H1 (cell line): Measurements from ENCODE around the gene CAD. TPM values are rescaled to one million over a fixed set of nuclear protein-coding genes. Genes with fewer than 3 reads are reported as not detected.
A peak's percentile ranks its signal among the peaks of the same experiment; 100 is the strongest.

Source experiments
- CTCF ChIA-PET: fragments of 300-600 bp; sonication (Branson Sonifier 250); formaldehyde crosslinking; loops from one replicate; lab custom pipeline; 2021; ENCODE audit not compliant: partially characterized antibody; lab: Charles Lee
- POLR2A ChIA-PET: fragments of 300-600 bp; sonication (Branson Sonifier 250); formaldehyde crosslinking; loops from one replicate; lab custom pipeline; 2021; ENCODE audit warnings: inconsistent platforms; ENCODE audit not compliant: partially characterized antibody; lab: Charles Lee
- DNase-seq, 2 experiments: peaks; one replicate each; pipeline versions ENCODE4 v3.0.0 to v3.0.0-alpha.2; 2010 to 2022; ENCODE audit warnings: low spot score in 2 of 2, low read depth in 1 of 2, mixed read lengths in 1 of 2
- FAIRE-seq: peaks from 2 replicates; lab custom pipeline; 2011; peaks lifted over from hg19 to GRCh38; lab: Jason Lieb, UNC
- H2AFZ ChIP-seq: 2 replicates; pipeline ENCODE4 v1.8.1; 2012; ENCODE audit warnings: low read length, inconsistent platforms
- H2AK5ac ChIP-seq: 2 replicates; pipeline ENCODE4 v1.6.1; 2013; ENCODE audit warnings: low read depth, low read length
- H2BK120ac ChIP-seq: replicated peaks from 2 replicates; pipeline ENCODE3; 2013; ENCODE audit warnings: low read depth, low read length, inconsistent platforms
- H2BK12ac ChIP-seq: 2 replicates; pipeline ENCODE4 v1.6.1; 2013; ENCODE audit warnings: low read depth, low read length
- H2BK15ac ChIP-seq: 2 replicates; pipeline ENCODE4 v1.6.1; 2013; ENCODE audit warnings: low read length
- H2BK20ac ChIP-seq: 2 replicates; pipeline ENCODE4 v1.6.1; 2013; ENCODE audit warnings: low read length
- H2BK5ac ChIP-seq: 2 replicates; pipeline ENCODE4 v1.6.1; 2013; ENCODE audit warnings: low read depth, low read length
- H3K14ac ChIP-seq: 2 replicates; pipeline ENCODE4 v1.6.1; 2013; ENCODE audit warnings: inconsistent platforms; ENCODE audit not compliant: insufficient read length
- H3K18ac ChIP-seq: 2 replicates; pipeline ENCODE4 v1.6.1; 2013; ENCODE audit warnings: low read length; ENCODE audit errors: extremely low read depth
- H3K23ac ChIP-seq: 2 replicates; pipeline ENCODE4 v1.6.1; 2013; ENCODE audit warnings: inconsistent platforms; ENCODE audit not compliant: insufficient read length
- H3K23me2 ChIP-seq: 2 replicates; pipeline ENCODE4 v1.6.1; 2013; ENCODE audit warnings: low read depth, low read length
- H3K27ac ChIP-seq: 2 replicates; pipeline ENCODE4 v1.6.1; 2011; ENCODE audit warnings: low read depth, low read length, inconsistent platforms
- H3K27me3 ChIP-seq, 4 experiments: replicated peaks in 1 of 4; 1 replicate in 1 of 4; 2 replicates in 3 of 4; pipeline versions ENCODE4 v1.6.1 to v1.8.1; 2011 to 2013; ENCODE audit warnings: low read length in 3 of 4, mild to moderate bottlenecking in 3 of 4, inconsistent platforms in 2 of 4, mixed read lengths in 2 of 4, moderate library complexity in 1 of 4; ENCODE audit not compliant: control insufficient read depth in 3 of 4, insufficient read depth in 3 of 4; ENCODE audit errors: extremely low read depth in 1 of 4
- H3K36me3 ChIP-seq, 4 experiments: 2 replicates each; pipeline versions ENCODE4 v1.6.1 to v1.8.1; 2011 to 2013; ENCODE audit warnings: mild to moderate bottlenecking in 4 of 4, low read length in 3 of 4, moderate library complexity in 2 of 4, control low read depth in 1 of 4, inconsistent platforms in 1 of 4; ENCODE audit not compliant: insufficient read depth in 4 of 4, control insufficient read depth in 2 of 4
- H3K4ac ChIP-seq: replicated peaks from 2 replicates; pipeline ENCODE3; 2013; ENCODE audit warnings: low read length, low read depth, mixed read lengths, inconsistent platforms; ENCODE audit not compliant: insufficient read length
- H3K4me1 ChIP-seq, 4 experiments: replicated peaks in 1 of 4; 1 replicate in 1 of 4; 2 replicates in 3 of 4; pipeline versions ENCODE4 v1.6.1 to v1.8.1; 2011 to 2013; ENCODE audit warnings: low read length in 3 of 4, inconsistent platforms in 2 of 4, mixed read lengths in 1 of 4; ENCODE audit not compliant: insufficient read depth in 4 of 4, control insufficient read depth in 3 of 4
- H3K4me2 ChIP-seq, 2 experiments: 2 replicates each; pipeline versions ENCODE4 v1.6.1 to v1.8.1; 2011 to 2013; ENCODE audit warnings: low read depth in 2 of 2, low read length in 2 of 2, control low read depth in 1 of 2, inconsistent platforms in 1 of 2, mild to moderate bottlenecking in 1 of 2; ENCODE audit not compliant: insufficient read depth in 1 of 2
- H3K4me3 ChIP-seq, 4 experiments: fragments of 200-600, 300-600 bp in 1 of 4; sonication (generic), shearing (Covaris generic), sonication (Bioruptor Twin) in 1 of 4; 2 replicates each; pipeline versions ENCODE4 v1.5.1 to v1.8.1; 2011 to 2016; ENCODE audit warnings: low read length in 4 of 4, low read depth in 3 of 4, control low read depth in 2 of 4, inconsistent platforms in 2 of 4, mild to moderate bottlenecking in 2 of 4, mixed read lengths in 1 of 4, moderate library complexity in 1 of 4; ENCODE audit not compliant: insufficient read depth in 2 of 4; ENCODE audit errors: extremely low read depth in 1 of 4
- H3K56ac ChIP-seq: replicated peaks from 2 replicates; pipeline ENCODE3; 2013; ENCODE audit warnings: low read depth, mild to moderate bottlenecking, mixed read lengths, low read length, inconsistent platforms; ENCODE audit not compliant: insufficient read length
- H3K79me1 ChIP-seq: 2 replicates; pipeline ENCODE4 v1.6.1; 2013; ENCODE audit warnings: low read depth, low read length, control low read depth
- H3K79me2 ChIP-seq, 2 experiments: 2 replicates each; pipeline versions ENCODE4 v1.6.1 to v1.8.1; 2012 to 2013; ENCODE audit warnings: low read length in 2 of 2, mild to moderate bottlenecking in 2 of 2, inconsistent platforms in 1 of 2; ENCODE audit not compliant: insufficient read depth in 2 of 2, control insufficient read depth in 1 of 2
- H3K9ac ChIP-seq, 4 experiments: replicated peaks in 1 of 4; 1 replicate in 1 of 4; 2 replicates in 3 of 4; pipeline versions ENCODE4 v1.6.1 to v1.8.1; 2011 to 2013; ENCODE audit warnings: low read depth in 3 of 4, low read length in 3 of 4, control low read depth in 2 of 4, mild to moderate bottlenecking in 2 of 4, moderate library complexity in 2 of 4, inconsistent platforms in 1 of 4; ENCODE audit errors: extremely low read depth in 1 of 4
- H3K9me3 ChIP-seq, 2 experiments: 2 replicates each; pipeline versions ENCODE4 v1.6.1 to v1.8.1; 2012 to 2013; ENCODE audit warnings: mild to moderate bottlenecking in 2 of 2, moderate library complexity in 2 of 2, control low read depth in 1 of 2, inconsistent platforms in 1 of 2, low read depth in 1 of 2, low read length in 1 of 2, mixed read lengths in 1 of 2; ENCODE audit not compliant: insufficient read depth in 2 of 2
- H4K20me1 ChIP-seq, 2 experiments: replicated peaks in 1 of 2; 2 replicates each; pipeline versions ENCODE3 to v1.8.1; 2011 to 2013; ENCODE audit warnings: inconsistent platforms in 2 of 2, low read length in 2 of 2, mild to moderate bottlenecking in 1 of 2; ENCODE audit not compliant: insufficient read depth in 2 of 2, control insufficient read depth in 1 of 2
- H4K5ac ChIP-seq: 2 replicates; pipeline ENCODE4 v1.6.1; 2013; ENCODE audit warnings: low read length, low read depth, mixed read lengths, inconsistent platforms; ENCODE audit not compliant: insufficient read length
- H4K8ac ChIP-seq: 2 replicates; pipeline ENCODE4 v1.8.0; 2013; ENCODE audit warnings: mild to moderate bottlenecking, moderate library complexity, low read length, inconsistent platforms; ENCODE audit not compliant: insufficient read depth; ENCODE audit errors: extremely low read depth
- H4K91ac ChIP-seq: replicated peaks from 2 replicates; pipeline ENCODE3; 2013; ENCODE audit warnings: low read length, mixed read lengths, inconsistent platforms; ENCODE audit not compliant: insufficient read length
- FOSL1 ChIP-seq: IDR thresholded peaks from 2 replicates; pipeline ENCODE4 v1.6.1; 2011; ENCODE audit warnings: mild to moderate bottlenecking, low read depth, low read length, moderate library complexity; ENCODE audit not compliant: insufficient read depth
- WGBS, 2 experiments: shearing (Covaris generic) in 1 of 2; methylation state at CpG; one replicate each; pipeline versions ENCODE4 v1.1.6 to v1.1.7; 2013 to 2015; ENCODE audit warnings: low lambda C conversion rate in 2 of 2, mixed read lengths in 2 of 2, inconsistent platforms in 1 of 2, low coverage in 1 of 2, missing lambda C conversion rate in 1 of 2; ENCODE audit not compliant: insufficient replicate concordance in 2 of 2, insufficient coverage in 1 of 2, insufficient read length in 1 of 2; ENCODE audit errors: extremely low coverage in 1 of 2, missing lambda C conversion rate in 1 of 2; 5-methylcytosine and 5-hydroxymethylcytosine counted together
- polyA plus RNA-seq, 7 experiments: library from polyadenylated mRNA; depleted of rRNA in 3 of 7; stranded (reverse) in 5 of 7; unstranded in 2 of 7; fragments of >200 nt in 5 of 7; fragments of 200-250 nt in 2 of 7; gene quantifications; 1 replicate in 5 of 7; 2 replicates in 1 of 7; 4 replicates in 1 of 7; pipeline versions ENCODE4 v1.2.1 to v1.2.3, GENCODE V29; 2011 to 2013; ENCODE audit warnings: missing spikeins in 2 of 7, mixed read lengths in 2 of 7
- total RNA-seq: library from RNA; stranded (reverse); fragmentation: NEBNext Ultra II Directional; extraction: Animal tissue kit (Norgen Biotek cat#: 25700); gene quantifications from 2 replicates; pipeline ENCODE4 v1.2.1, GENCODE V29; 2021
- TF ChIP-seq, protein P1 (sequence below), 3 experiments: IDR thresholded peaks; 1 replicate in 2 of 3; 2 replicates in 1 of 3; pipeline versions ENCODE4 v1.5.1 to v1.6.1; 2011; ENCODE audit warnings: low read length in 3 of 3, mild to moderate bottlenecking in 3 of 3, inconsistent platforms in 2 of 3, low read depth in 1 of 3, moderate library complexity in 1 of 3; ENCODE audit not compliant: insufficient read depth in 1 of 3; ENCODE audit errors: control extremely low read depth in 1 of 3

The CAD gene
- total and polyA plus RNA-seq, 2 of the 8 experiments (the other 6 are each of a cell fraction or from before 2014, with no cell fraction given) = 130 to 146 TPM

DNA sequence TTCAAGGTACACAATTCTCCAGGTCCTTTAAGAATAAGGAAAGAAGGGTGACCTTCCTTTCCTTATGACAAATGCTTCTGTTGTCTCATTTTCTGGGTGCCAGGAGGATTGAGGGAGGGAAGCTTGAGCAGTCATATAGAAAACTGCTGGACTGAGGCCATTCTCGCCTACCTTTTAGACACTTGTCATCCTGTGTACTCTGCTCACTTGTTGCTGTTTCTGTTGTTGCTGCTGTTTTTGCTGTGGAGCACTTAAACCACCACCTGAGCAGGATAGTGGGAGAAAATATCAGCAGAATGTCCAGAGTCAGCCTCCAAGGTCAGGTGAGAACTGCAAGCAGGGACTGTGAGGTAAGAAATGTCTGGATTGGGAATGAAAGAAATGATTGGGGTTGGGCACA, 60.8 kb downstream of the CAD start:
- no peaks in the 10 kb centered on the region for H4K20me1 ChIP-seq
- no peak overlapping the region for H3K4me2 ChIP-seq
- no peak overlapping the region for H3K18ac ChIP-seq
- H3K9ac ChIP-seq = peak overlapping the region in 1 of 4 experiments; percentile 6; a peak in 1 of 7 replicates
- no peak for DNase-seq
- no peak overlapping the region for H3K14ac ChIP-seq
- no peaks in the 10 kb centered on the region for H3K9me3 ChIP-seq
- H2BK120ac ChIP-seq = no peak overlapping the region
- peaks cover 4 to 16% (median 13%) of the 10 kb centered on the region in 4 experiments for H3K4me1 ChIP-seq
- no peaks in the 10 kb centered on the region for H3K36me3 ChIP-seq
- no peak overlapping the region for H3K4me3 ChIP-seq
- H2BK12ac ChIP-seq = no peak overlapping the region
- no peak overlapping the region for H2BK5ac ChIP-seq
- no peak overlapping the region for H3K23ac ChIP-seq
- no peak overlapping the region for H3K27ac ChIP-seq
- no peak for FAIRE-seq
- H3K56ac ChIP-seq = no peak overlapping the region
- ChIA-PET POLR2A (interaction anchor here (9.3 to 11.9 kb wide), 2 partner anchors 13 to 30 kb away, joined by 63 to 149 read pairs; partner anchors contain the start of gene SLC30A3), CTCF (interaction anchor here (2.5 to 20.2 kb wide), 8 partner anchors 10 to 181 kb away, joined by 12 to 413 read pairs (median 88); partner anchors contain the start of gene SLC30A3)
- no peak overlapping the region for H4K8ac ChIP-seq
- peaks cover 3% of the 10 kb centered on the region for H3K23me2 ChIP-seq
- peaks cover 0 to 4% (median 0%) of the 10 kb centered on the region in 4 experiments; a peak in 1 of 7 replicates for H3K27me3 ChIP-seq
- H3K79me1 ChIP-seq = no peaks in the 10 kb centered on the region
- WGBS, 2 experiments = 73% methylated on average over 1 of the region's 1 CpG; no CpG with 5 or more reads in 1 of the 2 experiments
- 0 out of 2 replicates have a peak overlapping the region, but pooled peaks have one; percentile 22 for H2BK15ac ChIP-seq
- H3K79me2 ChIP-seq = no peaks in the 10 kb centered on the region
- no peak overlapping the region for H2AFZ ChIP-seq
- no peak overlapping the region for H2BK20ac ChIP-seq
- H3K4ac ChIP-seq = no peak overlapping the region
- H4K91ac ChIP-seq = no peak overlapping the region
- H2AK5ac ChIP-seq = no peak overlapping the region
- TF ChIP-seq, protein P1, sequence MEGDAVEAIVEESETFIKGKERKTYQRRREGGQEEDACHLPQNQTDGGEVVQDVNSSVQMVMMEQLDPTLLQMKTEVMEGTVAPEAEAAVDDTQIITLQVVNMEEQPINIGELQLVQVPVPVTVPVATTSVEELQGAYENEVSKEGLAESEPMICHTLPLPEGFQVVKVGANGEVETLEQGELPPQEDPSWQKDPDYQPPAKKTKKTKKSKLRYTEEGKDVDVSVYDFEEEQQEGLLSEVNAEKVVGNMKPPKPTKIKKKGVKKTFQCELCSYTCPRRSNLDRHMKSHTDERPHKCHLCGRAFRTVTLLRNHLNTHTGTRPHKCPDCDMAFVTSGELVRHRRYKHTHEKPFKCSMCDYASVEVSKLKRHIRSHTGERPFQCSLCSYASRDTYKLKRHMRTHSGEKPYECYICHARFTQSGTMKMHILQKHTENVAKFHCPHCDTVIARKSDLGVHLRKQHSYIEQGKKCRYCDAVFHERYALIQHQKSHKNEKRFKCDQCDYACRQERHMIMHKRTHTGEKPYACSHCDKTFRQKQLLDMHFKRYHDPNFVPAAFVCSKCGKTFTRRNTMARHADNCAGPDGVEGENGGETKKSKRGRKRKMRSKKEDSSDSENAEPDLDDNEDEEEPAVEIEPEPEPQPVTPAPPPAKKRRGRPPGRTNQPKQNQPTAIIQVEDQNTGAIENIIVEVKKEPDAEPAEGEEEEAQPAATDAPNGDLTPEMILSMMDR (IDR thresholded peaks at IDR 0.05; ENCODE audit: control extremely low read depth in 1 of 3, insufficient read depth in 1 of 3, low read depth in 1 of 3, low read length in 3 of 3) = no peak
- no peak for TF ChIP-seq FOSL1
- no peak overlapping the region for H4K5ac ChIP-seq
